Sigmoid colon (tissue), 4 donors: ENCODE measurements around the gene BRF1.

ENCODE experiments used
- EP300 ChIP-seq, 4 donors: sonication (generic); formaldehyde crosslinking; IDR thresholded peaks; one replicate each; pipeline ENCODE4 v1.6.1; 2017; ENCODE audit warnings: antibody characterized with exemption in 4 of 4
- POLR2A ChIP-seq, 2 donors: fragments of 450-650 bp; IDR thresholded peaks; one replicate each; pipeline ENCODE4 v1.6.1; 2016; ENCODE audit warnings: antibody characterized with exemption in 2 of 2, mild to moderate bottlenecking in 2 of 2, moderate library complexity in 2 of 2
- TF ChIP-seq, protein P1 (sequence below), 4 experiments: fragments of 450-650 bp in 3 of 4; fragments of 200-600 bp in 1 of 4; IDR thresholded peaks; one replicate each; pipeline ENCODE4 v1.5.1; 2016 to 2019; ENCODE audit warnings: antibody characterized with exemption in 4 of 4, mild to moderate bottlenecking in 3 of 4, moderate library complexity in 2 of 4

- TF ChIP-seq, protein P1, sequence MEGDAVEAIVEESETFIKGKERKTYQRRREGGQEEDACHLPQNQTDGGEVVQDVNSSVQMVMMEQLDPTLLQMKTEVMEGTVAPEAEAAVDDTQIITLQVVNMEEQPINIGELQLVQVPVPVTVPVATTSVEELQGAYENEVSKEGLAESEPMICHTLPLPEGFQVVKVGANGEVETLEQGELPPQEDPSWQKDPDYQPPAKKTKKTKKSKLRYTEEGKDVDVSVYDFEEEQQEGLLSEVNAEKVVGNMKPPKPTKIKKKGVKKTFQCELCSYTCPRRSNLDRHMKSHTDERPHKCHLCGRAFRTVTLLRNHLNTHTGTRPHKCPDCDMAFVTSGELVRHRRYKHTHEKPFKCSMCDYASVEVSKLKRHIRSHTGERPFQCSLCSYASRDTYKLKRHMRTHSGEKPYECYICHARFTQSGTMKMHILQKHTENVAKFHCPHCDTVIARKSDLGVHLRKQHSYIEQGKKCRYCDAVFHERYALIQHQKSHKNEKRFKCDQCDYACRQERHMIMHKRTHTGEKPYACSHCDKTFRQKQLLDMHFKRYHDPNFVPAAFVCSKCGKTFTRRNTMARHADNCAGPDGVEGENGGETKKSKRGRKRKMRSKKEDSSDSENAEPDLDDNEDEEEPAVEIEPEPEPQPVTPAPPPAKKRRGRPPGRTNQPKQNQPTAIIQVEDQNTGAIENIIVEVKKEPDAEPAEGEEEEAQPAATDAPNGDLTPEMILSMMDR (IDR thresholded peaks at IDR 0.05) = no peak
- no peak for TF ChIP-seq EP300 (IDR thresholded peaks at IDR 0.05)
- no peak for TF ChIP-seq POLR2A (IDR thresholded peaks at IDR 0.05)
Observed at GRCh38 chr14:105169776-105170655, 130.8 kb downstream of the BRF1 start.
